GM18873 (cell line): ENCODE measurements around the gene BRD3.
A peak's percentile ranks its signal among the peaks of the same experiment; 100 is the strongest.

Experiments used
- ATAC-seq: cut with Tn5 transposase; IDR thresholded peaks from one replicate; pipeline ENCODE4 v1.9.1; 2021; ENCODE audit warnings: mild to moderate bottlenecking, moderate library complexity, moderate number of reproducible peaks; ENCODE audit not compliant: unreplicated experiment, low FRiP score

The BRD3 gene

DNA sequence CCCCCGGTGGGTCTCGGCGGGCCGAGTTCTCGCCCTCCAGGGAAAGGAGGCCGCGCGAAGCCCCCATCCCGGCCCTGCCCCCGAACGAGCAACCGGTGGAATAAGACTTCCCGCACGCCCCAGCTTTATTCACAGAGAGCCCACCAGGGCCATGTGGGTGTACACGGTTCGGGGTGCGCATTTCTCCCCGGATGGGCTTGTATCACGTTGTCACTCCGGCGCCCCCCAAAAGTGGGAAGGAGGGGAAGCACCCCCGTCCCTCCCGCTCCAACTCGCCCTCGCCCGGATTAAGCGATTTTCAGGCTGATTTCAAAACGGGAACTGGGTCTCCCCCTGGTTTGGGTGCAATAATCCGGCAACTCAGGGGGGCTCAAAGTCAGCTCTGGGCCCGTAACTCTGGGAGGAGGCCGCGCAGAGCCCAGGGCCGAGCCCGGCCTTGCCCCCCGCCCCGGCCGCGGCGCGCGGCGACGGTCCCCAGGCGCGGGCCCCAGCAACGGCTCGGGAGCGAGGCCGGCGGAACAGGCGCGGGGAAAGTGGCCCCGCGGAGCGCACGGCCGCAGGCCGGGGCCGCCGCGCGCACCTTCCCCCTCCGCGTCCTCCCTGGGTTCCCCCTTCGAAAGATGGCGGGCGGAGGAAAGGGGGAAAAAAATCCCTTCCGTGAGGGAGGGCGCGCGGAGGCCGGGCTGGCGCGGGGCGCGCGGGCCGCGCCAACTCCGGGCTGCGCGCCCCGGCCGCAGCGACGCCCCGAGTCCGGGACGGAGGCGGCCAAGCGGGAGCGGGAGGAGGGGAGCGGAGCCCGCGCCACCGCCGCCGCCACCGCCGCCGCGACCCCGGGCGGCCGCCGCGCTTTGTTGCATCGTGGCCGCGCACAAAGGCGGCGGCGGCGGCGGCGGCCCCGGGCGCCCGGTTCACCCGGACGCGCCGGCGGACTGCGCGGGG lies 644 bp downstream of the BRD3 start:
- no peak for ATAC-seq

DNA sequence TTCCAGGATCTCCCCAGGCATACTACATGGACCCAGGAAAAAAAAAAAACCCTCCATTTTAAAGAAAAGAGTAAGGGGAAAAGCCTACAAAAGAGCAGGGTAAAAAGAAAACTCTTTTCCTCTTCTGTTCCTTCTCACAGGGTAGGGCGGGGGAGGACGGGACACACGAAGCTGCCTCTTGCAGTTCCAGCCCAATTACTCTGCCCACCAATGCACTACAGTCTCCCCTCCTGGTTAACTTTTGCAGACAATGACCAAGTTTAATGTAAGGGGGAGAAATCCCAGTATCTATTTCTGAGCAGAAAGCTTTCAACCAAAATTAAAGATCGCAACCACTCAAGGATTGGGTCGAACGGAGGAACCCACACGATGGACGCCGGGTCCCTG lies 1.3 kb downstream of the BRD3 start:
- no peak for ATAC-seq

DNA sequence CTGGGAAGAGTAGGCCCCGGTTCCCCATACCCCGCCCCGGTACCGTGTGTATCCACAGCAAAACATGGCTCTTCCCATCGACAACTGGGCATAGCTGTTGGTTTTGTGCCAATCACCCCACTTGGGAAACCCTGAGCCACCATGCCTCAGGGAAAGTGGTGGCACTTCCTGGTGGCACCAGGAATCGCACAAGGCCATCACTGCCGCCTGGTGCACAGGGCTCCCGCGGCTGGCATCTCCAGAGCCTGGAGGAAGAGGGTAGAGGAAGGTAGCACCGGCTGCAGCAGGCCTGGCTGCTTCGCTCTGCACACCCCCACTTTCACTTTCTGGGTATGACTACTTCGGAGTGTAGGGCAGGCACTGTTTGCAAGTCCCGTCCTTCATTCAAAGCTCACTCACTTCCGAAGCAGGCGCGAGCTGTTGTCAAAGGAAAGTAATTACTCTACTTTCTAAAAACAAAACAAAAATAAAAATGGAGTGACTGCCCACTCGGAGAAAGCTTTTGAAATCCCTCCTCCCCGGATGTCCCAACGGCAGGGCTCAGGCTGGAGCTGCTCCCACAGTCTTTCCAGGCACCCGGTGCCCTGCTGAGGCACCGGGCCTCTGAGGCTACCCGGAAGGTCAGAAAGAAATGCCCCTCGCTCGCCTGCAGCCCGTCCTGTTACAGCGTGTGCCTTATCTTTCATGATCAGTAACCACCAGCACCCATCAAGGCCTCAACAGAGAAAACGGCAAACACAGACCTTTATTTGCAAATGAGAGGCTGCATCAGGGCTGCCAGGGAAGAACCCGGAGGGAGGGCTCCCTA lies 2.0 kb downstream of the BRD3 start:
- ATAC-seq = no peak

DNA sequence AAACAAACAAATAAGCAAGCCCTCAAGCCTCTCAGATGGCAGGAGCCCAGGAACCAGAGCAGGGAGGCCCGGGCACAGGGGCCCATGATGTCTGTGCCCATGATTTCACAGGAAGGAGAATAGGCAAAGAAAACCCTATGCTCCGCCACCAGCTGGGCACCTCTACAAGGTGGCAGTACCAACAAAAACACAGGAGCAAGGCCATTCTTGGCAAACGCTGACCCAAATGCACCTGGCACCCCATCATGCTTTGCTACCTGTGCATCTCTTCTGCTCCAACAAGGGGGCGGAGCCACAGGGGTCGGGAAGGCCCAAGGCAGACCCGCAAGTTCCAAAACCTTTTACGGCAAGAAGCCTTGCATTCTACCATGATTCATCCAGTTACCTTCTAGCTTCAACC lies 3.1 kb downstream of the BRD3 start:
- no peak for ATAC-seq

DNA sequence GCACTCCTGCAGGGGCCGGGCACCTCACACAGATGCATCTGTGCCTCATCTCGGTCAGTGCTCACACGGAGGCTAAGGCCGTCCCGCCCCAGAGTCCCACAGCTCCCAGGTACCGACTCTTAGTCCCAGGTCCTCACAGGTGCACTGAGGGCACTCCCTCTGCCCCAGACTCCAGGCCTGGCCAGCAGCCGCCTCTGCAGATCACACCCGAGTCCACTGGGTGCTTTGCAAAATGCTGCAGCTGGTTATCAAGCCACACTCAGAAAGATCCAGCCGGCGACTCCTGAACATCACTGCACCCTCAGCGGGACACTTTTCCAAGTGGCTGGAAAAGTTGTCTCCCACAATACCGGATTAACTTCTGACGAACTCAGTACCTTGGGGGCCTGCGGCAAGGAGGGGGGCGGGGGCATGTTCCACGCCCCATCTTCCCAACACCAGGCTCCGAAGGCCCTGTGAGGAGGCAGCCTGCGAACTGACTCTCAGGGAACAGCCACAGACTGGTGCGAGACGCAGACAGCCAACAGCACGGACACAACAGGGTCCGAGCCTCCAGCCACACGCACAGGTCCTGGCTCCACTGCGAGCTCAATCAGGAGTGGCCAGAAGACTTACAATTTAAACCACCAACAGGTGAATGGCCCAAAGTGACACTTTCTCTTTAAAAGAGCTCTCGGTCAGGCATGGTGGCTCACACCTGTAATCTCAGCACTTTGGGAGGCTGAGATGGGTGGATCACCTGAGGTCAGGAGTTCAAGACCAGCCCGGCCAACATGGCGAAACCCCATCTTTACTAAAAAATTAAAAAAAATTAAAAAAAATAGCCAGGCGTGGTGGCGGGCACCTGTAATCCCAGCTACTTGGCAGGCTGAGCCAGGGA lies 4.0 kb downstream of the BRD3 start:
- no peak for ATAC-seq

DNA sequence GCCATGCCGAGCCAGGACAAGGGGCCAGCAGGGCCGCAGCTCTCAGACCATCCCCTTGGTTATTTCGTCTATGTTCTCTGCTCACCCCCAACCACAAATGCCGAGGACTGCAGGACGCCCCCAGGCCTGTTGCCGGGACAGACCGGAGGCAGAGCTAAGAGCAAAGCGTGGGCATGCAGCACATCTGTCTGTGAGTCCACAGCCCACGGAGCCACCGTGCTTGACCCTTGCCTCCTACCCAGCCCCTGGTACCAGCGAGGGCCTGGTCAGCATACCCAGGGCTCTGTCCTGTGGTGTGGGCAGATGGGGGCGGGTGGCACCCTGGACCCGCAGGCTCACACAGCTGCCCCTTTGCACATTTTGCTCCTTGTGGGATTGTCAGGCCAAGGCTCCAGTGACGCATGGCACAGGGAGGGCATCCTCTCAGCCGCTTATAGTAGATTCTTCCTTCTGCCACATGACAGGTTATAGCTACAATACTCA lies 4.7 kb downstream of the BRD3 start:
- no peak for ATAC-seq

DNA sequence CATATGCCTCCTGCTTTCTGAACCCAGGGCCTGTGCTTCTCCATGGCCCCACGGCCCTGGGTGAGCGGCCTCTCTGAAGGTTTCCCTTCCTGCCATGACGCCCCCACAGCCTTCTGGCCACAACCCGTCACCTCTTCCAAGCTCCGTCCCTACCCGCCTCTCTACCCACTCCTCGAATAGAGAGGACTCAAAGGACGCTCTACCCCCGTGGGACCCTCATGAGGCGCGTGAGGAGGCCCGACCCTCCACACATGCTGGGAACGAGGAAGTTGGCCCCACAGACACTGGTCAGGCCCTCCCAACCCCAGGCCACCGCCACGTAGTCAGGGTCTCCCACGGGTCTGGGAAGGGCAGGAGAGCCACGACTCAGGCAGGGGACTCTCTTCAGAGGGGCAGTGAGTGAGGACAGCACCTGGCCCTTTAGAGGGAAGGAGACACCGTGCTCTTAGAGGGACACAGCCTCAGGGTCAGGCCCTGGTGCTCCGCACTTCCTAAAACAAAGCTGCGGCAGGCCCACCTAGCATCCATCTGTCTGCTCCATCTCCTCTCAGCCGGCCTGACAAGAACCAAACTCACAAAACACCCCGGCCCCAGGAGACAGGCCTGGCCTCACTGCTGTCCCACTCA lies 5.3 kb downstream of the BRD3 start:
- no peak for ATAC-seq

DNA sequence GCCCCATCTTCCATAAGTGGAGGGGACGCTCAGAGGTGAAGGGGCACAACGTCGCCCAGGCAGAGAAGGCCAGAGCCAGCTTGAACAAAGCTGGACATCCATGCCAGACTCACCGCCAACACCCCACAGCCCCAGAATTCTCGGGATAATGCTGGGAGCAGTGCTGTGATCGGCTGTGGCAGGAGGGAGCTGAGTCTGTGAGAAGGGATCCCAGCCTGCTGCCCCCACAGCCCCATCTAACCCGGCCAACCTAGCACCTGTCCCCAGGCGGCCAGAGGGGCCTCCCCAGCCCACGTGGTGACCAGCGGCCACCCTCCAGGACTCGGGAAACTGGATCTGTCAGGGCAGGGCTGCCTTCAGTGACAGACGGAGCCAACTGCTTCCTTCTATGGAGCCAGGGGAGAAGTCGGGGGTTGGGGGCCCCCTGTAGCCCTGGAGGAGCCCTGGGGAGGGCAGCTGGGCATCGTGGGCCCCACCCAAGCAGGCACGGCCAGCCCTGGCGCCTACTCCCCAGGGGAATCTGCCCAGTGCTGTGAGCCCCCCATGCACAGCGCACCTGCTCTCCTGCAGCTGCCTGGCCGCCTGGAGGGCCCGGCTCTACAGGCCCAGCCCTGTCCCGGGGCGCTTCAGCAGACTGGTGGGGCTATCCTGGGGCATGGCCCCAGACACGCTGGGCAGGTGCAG lies 6.0 kb downstream of the BRD3 start:
- no peak for ATAC-seq

DNA sequence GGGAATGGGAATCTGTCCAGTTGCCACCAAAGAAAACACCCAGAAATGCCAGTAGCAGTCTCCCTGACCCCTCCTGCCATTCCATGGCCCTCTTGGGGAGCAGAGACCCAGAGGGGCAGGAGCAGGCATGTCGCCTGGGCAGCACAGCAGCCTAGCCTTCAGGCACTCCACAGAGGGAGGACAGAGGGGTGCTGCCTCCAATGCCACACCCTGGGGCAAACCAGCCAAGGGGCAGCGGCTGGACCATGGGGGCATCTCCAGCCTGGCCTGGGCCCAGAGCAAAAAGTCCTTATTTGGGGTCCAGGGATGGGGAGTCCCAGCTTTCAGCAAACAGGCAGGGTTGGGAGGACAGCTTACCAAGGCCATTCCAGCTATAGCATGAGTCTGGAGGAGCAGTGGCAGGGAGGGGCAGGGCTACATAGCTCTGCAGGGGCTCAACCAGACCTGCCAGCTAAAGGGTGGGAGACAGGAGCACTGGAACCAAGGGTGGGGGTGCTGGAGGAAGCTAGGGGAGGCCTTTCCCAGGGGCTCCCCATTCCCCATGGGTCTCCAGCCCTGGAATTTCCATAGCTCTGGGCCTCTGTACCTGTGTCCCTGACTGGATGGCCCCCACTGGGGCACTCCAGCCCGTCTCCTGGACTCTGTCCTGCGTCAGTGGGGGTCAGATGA lies 6.7 kb downstream of the BRD3 start:
- no peak for ATAC-seq

DNA sequence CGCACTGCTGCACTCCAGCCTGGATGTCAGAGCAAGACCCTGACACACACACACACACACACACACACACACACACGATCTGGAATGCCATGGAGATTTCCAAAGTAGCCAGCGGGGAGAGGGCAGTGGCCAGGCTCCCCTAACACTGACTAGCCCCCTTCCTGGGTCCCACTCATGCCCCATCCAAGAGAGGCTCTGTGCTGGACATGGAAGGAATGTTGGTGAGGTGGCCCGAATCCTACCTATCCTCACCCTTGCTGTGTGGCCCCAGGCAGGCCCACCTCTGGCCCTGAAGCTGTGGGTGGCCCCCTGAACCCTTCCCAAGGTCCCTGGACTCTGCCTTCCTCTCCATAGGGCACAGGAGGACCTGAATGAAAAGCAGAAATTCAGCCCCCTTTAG lies 7.3 kb downstream of the BRD3 start:
- no peak for ATAC-seq

DNA sequence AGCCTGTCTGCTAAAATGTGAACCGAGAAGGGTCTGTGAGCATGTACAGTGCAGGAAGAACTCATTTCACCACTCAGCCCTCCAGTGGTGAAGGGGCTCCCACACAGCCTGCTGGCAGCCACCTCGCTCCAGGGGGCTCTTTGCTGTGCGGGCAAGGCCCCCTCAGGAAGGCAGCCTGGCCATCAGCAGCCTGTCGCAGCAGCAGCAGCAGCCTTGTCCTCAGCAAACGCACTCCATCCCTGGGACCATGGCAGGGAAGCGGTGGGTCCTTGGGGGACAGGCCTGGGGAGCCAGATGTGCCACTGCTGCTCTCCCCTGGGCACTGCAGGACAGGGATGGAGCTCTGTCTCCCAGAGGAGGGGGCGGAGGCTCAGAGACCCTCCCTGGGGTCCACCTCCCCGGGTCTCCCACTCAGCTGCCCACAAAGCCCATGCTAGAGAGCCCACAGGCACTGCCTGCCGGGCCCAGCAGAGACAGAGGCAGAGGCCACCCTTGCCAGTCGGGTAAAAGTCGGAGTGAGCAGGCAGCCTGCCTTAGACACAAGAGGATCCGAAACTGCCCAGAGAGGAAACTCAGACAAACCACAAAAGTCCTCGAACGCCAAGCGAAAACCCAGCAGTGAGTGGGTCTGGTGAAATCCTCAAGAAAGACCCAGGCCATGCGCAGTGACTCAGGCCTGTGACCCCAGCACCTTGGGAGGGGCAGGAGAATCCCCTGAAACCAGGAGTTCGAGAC lies 8.0 kb downstream of the BRD3 start:
- peak; percentile 48 for ATAC-seq

DNA sequence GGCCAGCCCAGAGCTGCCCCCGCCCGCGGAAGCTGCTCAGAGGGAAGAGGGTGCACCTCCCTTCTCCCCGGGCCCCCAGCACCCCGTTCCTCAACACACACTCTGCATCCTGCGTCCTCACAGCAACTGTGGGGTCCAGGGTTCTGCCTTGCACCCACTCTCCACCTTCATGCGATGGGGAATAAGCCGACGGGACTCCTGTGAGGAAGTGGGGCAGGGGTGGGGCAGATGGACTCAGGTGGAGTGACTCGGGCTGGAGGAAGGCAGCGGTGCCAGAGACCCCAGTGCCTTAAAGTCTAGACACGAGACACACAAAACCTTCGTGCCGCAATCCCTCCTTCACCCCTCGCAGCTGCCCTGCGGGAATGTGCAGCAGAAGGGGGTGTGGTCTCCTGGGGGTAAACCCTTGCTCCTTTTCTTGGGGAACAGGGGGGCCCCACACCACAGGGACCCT lies 8.6 kb downstream of the BRD3 start:
- no peak for ATAC-seq

DNA sequence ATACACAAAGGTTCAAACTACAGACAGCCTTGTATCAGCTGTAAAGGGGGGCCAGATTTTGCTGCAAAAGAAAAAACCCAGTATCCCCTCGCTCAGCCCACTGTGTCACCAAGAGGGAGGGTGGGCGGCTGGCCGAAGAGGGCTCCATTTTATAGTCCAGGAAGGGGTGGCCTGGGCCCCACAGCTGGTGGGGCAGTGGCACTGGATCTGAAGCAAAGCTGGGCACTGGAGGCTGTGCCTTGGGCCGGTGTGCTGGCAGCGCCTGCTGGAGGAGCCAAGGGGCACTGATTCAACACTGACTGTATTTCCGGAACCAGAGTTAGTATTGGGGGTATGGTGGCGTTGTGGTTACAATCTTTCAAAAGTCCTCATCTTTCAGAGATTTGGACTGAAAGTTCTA lies 9.1 kb downstream of the BRD3 start:
- no peak for ATAC-seq

DNA sequence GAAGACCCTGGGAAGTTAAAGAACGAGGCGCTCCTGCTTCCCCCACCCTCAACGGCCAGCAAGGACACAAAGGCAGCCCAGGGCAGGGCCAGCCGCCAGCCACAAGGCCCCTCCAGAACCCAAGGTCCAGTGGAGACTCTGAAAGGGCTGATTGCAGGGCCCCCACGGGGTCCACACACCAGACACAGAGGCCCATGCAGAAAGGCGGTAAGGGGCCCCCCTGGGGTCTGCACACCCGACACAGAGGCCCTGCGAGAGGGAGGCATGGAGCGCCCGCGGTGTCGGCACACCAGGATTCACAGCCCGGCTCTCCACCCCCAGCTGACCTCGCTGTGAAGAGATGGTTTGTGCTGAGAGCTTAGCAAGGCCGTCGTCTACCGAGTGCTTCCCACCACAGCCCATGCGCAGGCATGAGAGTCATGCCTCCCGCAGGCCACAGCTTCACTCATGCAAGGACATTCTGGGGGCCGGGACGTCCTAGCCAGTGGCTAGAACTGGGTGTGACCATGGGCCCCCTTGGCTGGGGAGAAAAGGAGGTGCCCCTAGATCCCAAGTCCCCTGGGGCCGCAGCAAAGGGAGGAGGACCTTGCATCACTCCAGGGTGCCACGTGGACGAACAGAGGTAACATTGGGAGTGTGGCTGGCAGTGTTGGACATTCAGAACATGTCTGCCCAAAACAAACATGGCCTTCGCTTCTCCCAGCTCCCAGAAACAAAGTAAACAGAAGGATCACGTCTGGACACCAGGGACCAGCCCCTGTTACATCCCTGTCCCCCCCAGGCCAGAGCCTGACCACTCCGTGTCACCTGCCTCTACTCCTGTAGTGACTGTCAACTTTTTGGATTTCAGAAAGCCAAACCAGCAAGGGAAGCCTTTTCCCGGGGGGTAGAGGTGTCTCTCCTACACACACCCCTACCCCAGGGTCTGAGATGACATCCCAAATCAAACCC lies 9.8 kb downstream of the BRD3 start:
- no peak for ATAC-seq

DNA sequence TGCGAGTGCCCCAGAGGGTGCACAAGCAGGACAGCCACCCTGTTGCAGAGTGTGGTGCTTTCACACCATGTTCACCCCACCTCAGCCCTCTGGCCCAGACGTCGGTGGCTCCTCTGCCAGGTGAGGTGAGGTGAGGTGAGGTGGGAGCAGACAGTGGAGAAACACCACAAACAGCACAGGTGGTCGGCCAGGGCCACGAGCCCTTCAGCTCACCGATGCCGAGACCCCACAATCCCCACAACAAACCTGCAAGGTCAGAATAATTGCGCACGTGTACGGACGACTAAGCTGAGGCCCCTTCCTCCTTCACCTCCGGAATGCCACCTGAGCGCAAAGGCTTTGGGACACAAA lies 10.5 kb downstream of the BRD3 start:
- no peak for ATAC-seq

DNA sequence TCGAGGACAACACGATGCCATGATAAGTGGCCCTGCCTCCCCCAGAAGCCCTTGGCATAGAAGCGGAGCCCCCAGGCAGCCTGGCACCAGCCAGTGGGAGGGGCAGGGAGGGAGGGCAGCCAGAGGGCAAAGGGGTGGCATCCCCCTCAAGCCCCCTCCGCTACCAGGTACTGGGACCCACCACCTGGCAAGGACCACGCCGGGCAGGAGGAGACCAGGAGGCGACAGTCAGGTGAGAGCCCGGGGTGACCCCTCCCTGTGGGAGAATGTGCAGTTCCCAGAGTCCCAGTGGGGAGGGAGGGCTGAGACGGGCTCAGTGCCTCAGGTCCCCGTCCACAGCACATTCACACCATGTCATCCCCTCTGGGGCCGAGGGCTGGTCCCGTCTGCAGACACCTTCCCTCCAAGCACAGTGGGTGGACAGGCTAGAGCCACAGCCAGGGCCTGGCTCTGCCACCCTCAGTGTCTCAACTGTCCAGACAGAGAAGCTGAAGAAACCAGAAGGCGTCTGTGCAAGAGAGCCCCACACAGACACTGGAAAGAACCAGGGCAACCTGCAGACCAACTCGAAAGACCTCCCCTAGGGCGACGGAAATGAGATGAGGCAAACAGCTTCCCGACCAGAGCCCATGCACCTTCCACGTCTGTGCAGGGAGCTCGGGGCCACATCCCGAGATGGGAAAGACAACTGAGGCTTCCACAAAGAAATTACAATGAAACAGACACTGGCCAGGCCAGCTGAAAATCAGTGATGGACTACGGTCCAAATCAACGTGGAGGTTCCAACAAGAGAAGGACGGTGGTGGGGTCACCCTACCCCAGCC lies 11.1 kb downstream of the BRD3 start:
- ATAC-seq = no peak
